Spleen (tissue), 7 donors: ENCODE data around the gene RPL13A.

Experiments used
- CTCF ChIP-seq, 11 experiments: fragments of 200-600 bp in 7 of 11; fragments of 450-650 bp in 4 of 11; sonication (generic) in 4 of 11; IDR thresholded peaks in 8 of 11; conservative IDR thresholded peaks in 3 of 11; 1 replicate in 7 of 11; 2 replicates in 4 of 11; pipeline versions ENCODE4 v1.4.0 to v1.8.0; 2016 to 2021; ENCODE audit warnings: antibody characterized with exemption in 11 of 11, inconsistent platforms in 4 of 11, mild to moderate bottlenecking in 1 of 11
- POLR2A ChIP-seq, 3 donors: fragments of 450-650 bp; IDR thresholded peaks; one replicate each; pipeline ENCODE4 v1.5.1; 2017; ENCODE audit warnings: antibody characterized with exemption in 3 of 3, mild to moderate bottlenecking in 1 of 3
- POLR2AphosphoS5 ChIP-seq, 3 donors: sonication (generic); formaldehyde crosslinking; IDR thresholded peaks; one replicate each; pipeline ENCODE4 v1.5.1; 2017; ENCODE audit warnings: antibody characterized with exemption in 3 of 3
- donor health status: DM: no; HTN: no; CAD: no; lungs with moderate emphysema.
- donor health status: DM: no; HTN: no; CAD: no.
- donor health status: DM: no; HTN: no; CAD: no.

- TF ChIP-seq CTCF (IDR thresholded peaks at IDR 0.05 in 8 of 11, conservative IDR thresholded peaks at IDR 0.05 in 3 of 11) (no peak), POLR2A (IDR thresholded peaks at IDR 0.05) (no peak), POLR2AphosphoS5 (IDR thresholded peaks at IDR 0.05) (no peak)
Observed at GRCh38 chr19:49442771-49443365, 44.5 kb upstream of the RPL13A start.
